Muscle layer of duodenum (tissue), 2 donors: ENCODE data around the gene SALL1.

Experiments
- H3K27ac ChIP-seq: one replicate; pipeline ENCODE4 v1.7.0; 2013; ENCODE audit warnings: mild to moderate bottlenecking, low read length
- H3K27me3 ChIP-seq: one replicate; pipeline ENCODE4 v1.7.0; 2013; ENCODE audit warnings: low read depth, mild to moderate bottlenecking, control low read depth, low read length
- H3K36me3 ChIP-seq, 2 donors: one replicate each; pipeline ENCODE4 v1.7.0; 2013; ENCODE audit warnings: low read length in 2 of 2, control low read depth in 1 of 2, mild to moderate bottlenecking in 1 of 2; ENCODE audit not compliant: insufficient read depth in 2 of 2, control insufficient read depth in 1 of 2
- H3K4me1 ChIP-seq, 2 donors: one replicate each; pipeline ENCODE4 v1.7.0; 2013; ENCODE audit warnings: low read length in 2 of 2, mild to moderate bottlenecking in 2 of 2, control low read depth in 1 of 2, moderate library complexity in 1 of 2; ENCODE audit not compliant: insufficient read depth in 2 of 2, control insufficient read depth in 1 of 2
- H3K4me3 ChIP-seq, 2 donors: one replicate each; pipeline ENCODE4 v1.7.0; 2013; ENCODE audit warnings: low read length in 2 of 2, low read depth in 1 of 2, mild to moderate bottlenecking in 1 of 2
- H3K9me3 ChIP-seq, 2 donors: one replicate each; pipeline ENCODE4 v1.7.0; 2013; ENCODE audit warnings: low read length in 2 of 2, control low read depth in 1 of 2, mild to moderate bottlenecking in 1 of 2; ENCODE audit not compliant: control insufficient read depth in 1 of 2
- donor health status: healthy.

Gene SALL1

GRCh38 chr16:51137097-51137496 is 14.0 kb downstream of the SALL1 start:
- Histone ChIP-seq H3K9me3 (no peaks in the 10 kb centered on the region), H3K27ac (no peak overlapping the region), H3K4me3 (no peak overlapping the region), H3K27me3 (peaks cover 9% of the 10 kb centered on the region), H3K36me3 (no peaks in the 10 kb centered on the region), H3K4me1 (peaks cover 0 to 9% of the 10 kb centered on the region in 2 donors)

GRCh38 chr16:51134876-51135275 is 16.2 kb downstream of the SALL1 start:
- H3K27ac ChIP-seq: no peak overlapping the region
- H3K4me1 ChIP-seq: peaks cover 0 to 9% of the 10 kb centered on the region in 2 donors
- H3K36me3 ChIP-seq: no peaks in the 10 kb centered on the region
- peaks cover 9% of the 10 kb centered on the region for H3K27me3 ChIP-seq
- H3K4me3 ChIP-seq: no peak overlapping the region
- H3K9me3 ChIP-seq: no peaks in the 10 kb centered on the region

- no peak overlapping the region for H3K27ac ChIP-seq
- no peak overlapping the region for H3K4me3 ChIP-seq
Observed at GRCh38 chr16:51134269-51134812, 16.7 kb downstream of the SALL1 start.

GRCh38 chr16:51133688-51134087 is 17.4 kb downstream of the SALL1 start:
- Histone ChIP-seq H3K27me3 (peaks cover 9% of the 10 kb centered on the region), H3K36me3 (no peaks in the 10 kb centered on the region), H3K27ac (no peak overlapping the region), H3K4me1 (peaks cover 0 to 9% of the 10 kb centered on the region in 2 donors), H3K4me3 (no peak overlapping the region), H3K9me3 (no peaks in the 10 kb centered on the region)

More at GRCh38 chr16:51134269-51134812, 16.7 kb downstream of the SALL1 start:
- peaks cover 9% of the 10 kb centered on the region for H3K27me3 ChIP-seq
- no peaks in the 10 kb centered on the region for H3K36me3 ChIP-seq
- peaks cover 0 to 9% of the 10 kb centered on the region in 2 donors for H3K4me1 ChIP-seq
- no peaks in the 10 kb centered on the region for H3K9me3 ChIP-seq

GRCh38 chr16:51133183-51133582 is 17.9 kb downstream of the SALL1 start:
- H3K27me3 ChIP-seq: peaks cover 9% of the 10 kb centered on the region
- peaks cover 0 to 9% of the 10 kb centered on the region in 2 donors for H3K4me1 ChIP-seq
- no peaks in the 10 kb centered on the region for H3K9me3 ChIP-seq
- no peak overlapping the region for H3K27ac ChIP-seq
- H3K4me3 ChIP-seq: no peak overlapping the region
- H3K36me3 ChIP-seq: no peaks in the 10 kb centered on the region

GRCh38 chr16:51132490-51133115 is 18.5 kb downstream of the SALL1 start:
- H3K9me3 ChIP-seq: no peaks in the 10 kb centered on the region
- H3K4me1 ChIP-seq: peaks cover 0 to 9% of the 10 kb centered on the region in 2 donors
- H3K27ac ChIP-seq: no peak overlapping the region
- peaks cover 9% of the 10 kb centered on the region for H3K27me3 ChIP-seq
- no peaks in the 10 kb centered on the region for H3K36me3 ChIP-seq
- H3K4me3 ChIP-seq: no peak overlapping the region

GRCh38 chr16:51131619-51132018 is 19.5 kb downstream of the SALL1 start:
- peaks cover 9% of the 10 kb centered on the region for H3K27me3 ChIP-seq
- H3K36me3 ChIP-seq: no peaks in the 10 kb centered on the region
- H3K4me3 ChIP-seq: no peak overlapping the region
- peaks cover 0 to 9% of the 10 kb centered on the region in 2 donors for H3K4me1 ChIP-seq
- H3K27ac ChIP-seq: no peak overlapping the region
- H3K9me3 ChIP-seq: no peaks in the 10 kb centered on the region

- Histone ChIP-seq H3K9me3 (no peaks in the 10 kb centered on the region), H3K4me3 (no peak overlapping the region), H3K27ac (no peak overlapping the region), H3K36me3 (no peaks in the 10 kb centered on the region), H3K27me3 (peaks cover 5% of the 10 kb centered on the region), H3K4me1 (peaks cover 0 to under 1% of the 10 kb centered on the region in 2 donors)
Observed at GRCh38 chr16:51129105-51129504, 22.0 kb downstream of the SALL1 start.

GRCh38 chr16:51125992-51126391 is 25.1 kb downstream of the SALL1 start:
- Histone ChIP-seq H3K27ac (no peak overlapping the region), H3K4me3 (no peak overlapping the region), H3K4me1 (no peaks in the 10 kb centered on the region), H3K27me3 (no peaks in the 10 kb centered on the region), H3K9me3 (no peaks in the 10 kb centered on the region), H3K36me3 (no peaks in the 10 kb centered on the region)

GRCh38 chr16:51124896-51125295 is 26.2 kb downstream of the SALL1 start:
- H3K9me3 ChIP-seq: no peaks in the 10 kb centered on the region
- no peak overlapping the region for H3K27ac ChIP-seq
- H3K27me3 ChIP-seq: peaks cover 1% of the 10 kb centered on the region
- no peak overlapping the region for H3K4me3 ChIP-seq
- H3K4me1 ChIP-seq: no peaks in the 10 kb centered on the region
- no peaks in the 10 kb centered on the region for H3K36me3 ChIP-seq

- H3K9me3 ChIP-seq: no peaks in the 10 kb centered on the region
- no peaks in the 10 kb centered on the region for H3K4me1 ChIP-seq
- H3K27ac ChIP-seq: no peak overlapping the region
- peaks cover 8% of the 10 kb centered on the region for H3K27me3 ChIP-seq
- H3K4me3 ChIP-seq: no peak overlapping the region
- no peaks in the 10 kb centered on the region for H3K36me3 ChIP-seq
Observed at GRCh38 chr16:51121850-51122249, 29.2 kb downstream of the SALL1 start.
